ENCODE results near the gene MAD1L1.

MAD1L1 gene

DNA sequence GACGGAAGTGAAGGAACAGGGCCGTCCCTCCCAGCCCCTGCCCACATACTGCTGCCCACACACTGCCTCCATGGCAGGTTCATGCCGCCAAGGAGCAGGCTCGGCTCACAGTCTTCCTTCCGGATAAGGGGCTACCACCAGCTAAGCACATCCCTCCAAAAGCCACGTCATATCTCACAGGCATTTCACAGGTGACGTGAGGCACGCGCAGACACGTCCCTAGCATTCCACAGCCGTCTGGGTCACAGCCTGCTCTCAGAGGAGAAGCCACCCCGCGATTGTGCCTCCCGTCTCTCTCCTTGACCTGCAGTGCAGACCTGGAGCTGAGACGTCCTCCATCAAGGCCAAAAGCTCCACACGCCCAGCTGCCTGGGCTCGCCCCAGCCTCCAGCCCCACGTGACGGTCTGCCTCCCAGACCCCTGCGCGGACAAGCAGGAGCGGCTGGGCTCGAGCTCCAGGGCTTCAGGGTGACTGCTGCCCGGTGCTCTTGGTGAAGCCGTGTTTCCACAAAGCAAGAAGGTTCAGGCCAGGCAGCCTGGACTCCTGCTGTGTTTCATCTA is 114.0 kb downstream of the MAD1L1 start:
- no peak for DNase-seq (ENCODE audit: low read depth in 2 of 2)

DNA sequence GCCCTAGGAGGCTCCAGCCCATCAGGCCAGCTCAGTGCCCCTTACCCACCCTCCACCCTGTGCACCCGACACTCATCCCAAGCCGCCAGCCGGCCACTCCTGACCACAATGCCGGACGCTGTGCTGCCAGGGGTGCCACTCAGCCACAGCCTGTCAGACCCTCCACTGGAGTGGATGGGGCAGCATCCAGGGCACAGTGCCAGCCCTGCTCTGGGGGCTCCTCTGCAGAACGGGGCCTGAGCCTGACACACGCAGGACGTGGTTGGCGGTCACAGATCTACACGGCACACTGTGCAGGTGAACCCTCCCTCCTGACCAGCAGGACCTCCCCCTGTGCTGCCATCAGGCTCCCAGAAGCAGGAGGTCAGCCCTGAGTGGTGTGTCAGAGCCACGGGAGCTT is 114.7 kb downstream of the MAD1L1 start:
- no peak for DNase-seq (ENCODE audit: low read depth in 2 of 2)

GRCh38 chr7:2117646-2118045 is 115.1 kb downstream of the MAD1L1 start:
- DNase-seq (ENCODE audit: low read depth in 2 of 2), result no peak

GRCh38 chr7:2116989-2117591 is 115.7 kb downstream of the MAD1L1 start:
- no peak for DNase-seq (ENCODE audit: low read depth in 2 of 2)

- no peak for DNase-seq (ENCODE audit: low read depth in 2 of 2)
Observed at GRCh38 chr7:2116448-2116810, 116.3 kb downstream of the MAD1L1 start.

GRCh38 chr7:2115760-2116447 is 116.8 kb downstream of the MAD1L1 start:
- no peak for DNase-seq (ENCODE audit: low read depth in 2 of 2)

- no peak for DNase-seq (ENCODE audit: low read depth in 2 of 2)
Observed at GRCh38 chr7:2114926-2115759, 117.6 kb downstream of the MAD1L1 start.

GRCh38 chr7:2114052-2114451 is 118.7 kb downstream of the MAD1L1 start:
- no peak for DNase-seq (ENCODE audit: low read depth in 2 of 2)

DNA sequence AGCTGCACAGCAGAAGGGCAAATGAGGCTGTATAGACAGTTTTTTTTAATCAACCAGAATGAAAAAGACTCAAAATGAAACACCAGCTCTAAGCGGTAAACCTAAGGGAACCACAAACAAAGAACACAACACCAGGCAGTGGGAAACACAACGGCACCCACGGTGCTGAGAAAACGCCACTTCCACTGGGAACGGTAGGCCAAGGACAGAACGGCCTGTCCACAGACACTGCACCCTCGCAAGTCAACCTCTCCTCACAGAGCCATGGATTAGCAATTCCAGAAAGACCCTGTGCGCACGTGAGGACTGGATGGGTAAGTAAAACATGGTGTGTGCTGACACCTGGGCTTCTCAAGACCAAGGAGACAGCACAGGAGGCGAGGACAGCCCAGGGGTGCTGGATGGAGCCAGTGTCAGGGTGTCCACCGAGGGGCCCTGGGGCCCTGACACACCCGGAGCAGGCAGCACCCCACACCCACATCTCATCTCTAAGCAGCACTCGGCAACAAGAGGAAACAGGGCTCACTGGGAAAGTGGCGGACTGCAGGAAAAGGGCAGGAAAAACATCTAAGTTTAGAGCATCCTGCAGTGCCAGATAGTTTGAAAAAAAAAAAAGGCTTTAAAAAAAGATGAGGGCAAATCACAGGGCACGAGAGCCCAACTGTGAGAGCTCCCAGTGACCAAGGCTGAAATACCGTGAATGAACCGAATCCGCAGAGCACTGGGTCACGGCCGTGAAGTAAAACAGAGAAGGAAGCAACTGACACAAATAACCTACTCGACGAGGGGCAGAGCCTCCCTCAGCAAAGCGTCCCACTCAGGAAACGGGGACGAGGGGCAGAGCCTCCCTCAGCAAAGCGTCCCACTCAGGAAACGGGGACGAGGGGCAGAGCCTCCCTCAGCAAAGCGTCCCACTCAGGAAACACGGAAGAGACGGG is 120.2 kb downstream of the MAD1L1 start:
- DNase-seq (ENCODE audit: low read depth in 2 of 2), result no peak

- no peak for DNase-seq (ENCODE audit: low read depth in 2 of 2)
Observed at GRCh38 chr7:2111568-2111967, 121.2 kb downstream of the MAD1L1 start.

DNA sequence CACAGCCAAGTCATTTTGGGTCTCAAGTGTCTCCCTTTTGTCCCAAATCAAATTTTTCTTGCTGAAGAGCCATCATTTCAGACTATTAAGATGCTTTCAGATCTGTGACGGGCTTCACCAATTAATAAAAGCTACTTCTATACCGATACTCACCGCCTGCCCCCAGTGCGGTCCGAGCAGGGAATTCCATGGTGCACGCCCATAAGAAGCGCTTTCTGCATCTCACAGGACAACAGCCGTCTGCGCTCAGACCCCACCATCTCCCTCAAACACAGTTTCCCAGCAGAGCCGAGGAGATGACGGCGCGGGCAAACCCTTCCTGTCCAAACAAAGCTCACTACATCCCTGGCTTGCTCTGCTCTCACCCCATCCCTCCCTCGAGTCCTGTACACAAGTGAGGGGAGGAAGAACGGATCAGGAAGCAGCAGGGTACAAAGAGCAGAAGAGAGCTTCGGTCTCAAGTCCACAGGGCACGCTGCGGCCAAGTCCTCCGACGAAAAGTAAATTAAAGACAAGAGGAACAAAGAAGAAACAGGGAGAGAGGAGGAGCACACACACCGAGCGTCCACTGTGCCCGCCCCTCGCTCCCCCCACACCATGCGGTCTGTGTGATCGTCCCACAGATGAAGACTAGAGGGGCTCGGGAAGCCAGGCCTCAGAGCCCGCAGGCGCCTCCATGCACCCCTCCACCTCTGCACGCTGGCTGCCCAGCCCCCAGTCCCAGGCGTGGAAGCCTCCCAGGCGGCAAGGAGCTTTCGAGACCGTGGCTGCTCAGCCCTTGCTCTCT is 121.9 kb downstream of the MAD1L1 start:
- DNase-seq (ENCODE audit: low read depth in 2 of 2), result no peak

DNA sequence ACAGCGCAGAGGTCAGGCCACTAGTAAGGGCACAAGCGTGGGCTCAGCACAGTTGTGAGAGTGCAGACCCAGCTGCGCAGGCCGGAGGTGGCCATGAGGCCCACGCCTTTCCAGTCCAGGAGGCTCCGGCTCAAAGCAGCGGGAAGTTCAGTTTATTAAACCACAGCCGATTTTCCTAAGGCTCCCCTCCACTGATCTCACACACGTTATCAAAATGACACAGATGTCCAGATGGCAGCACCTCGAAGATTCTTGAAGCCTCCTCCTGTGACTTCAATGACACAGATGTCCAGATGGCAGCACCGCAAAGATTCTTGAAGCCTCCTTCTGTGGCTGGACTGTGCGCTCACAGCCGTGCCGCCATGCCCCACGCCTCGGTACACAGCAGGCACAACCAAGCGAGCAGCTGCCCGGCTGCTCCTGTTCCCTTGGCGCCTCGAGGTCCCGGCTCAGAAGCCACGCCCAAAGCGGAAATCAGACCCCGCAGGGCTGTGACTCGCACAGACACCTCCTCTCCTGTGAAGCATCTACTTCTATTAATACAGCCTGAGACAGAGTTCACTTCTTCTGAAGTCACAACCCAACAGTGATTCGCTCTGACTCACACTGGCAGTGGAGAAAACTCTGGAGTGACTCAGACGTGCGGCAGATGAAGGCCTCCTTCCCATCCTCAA is 122.7 kb downstream of the MAD1L1 start:
- peak; percentile 67 to 74 for DNase-seq (ENCODE audit: low read depth in 2 of 2)

- DNase-seq (ENCODE audit: low read depth in 2 of 2), result no peak
Observed at GRCh38 chr7:2109251-2109872, 123.4 kb downstream of the MAD1L1 start.

DNA sequence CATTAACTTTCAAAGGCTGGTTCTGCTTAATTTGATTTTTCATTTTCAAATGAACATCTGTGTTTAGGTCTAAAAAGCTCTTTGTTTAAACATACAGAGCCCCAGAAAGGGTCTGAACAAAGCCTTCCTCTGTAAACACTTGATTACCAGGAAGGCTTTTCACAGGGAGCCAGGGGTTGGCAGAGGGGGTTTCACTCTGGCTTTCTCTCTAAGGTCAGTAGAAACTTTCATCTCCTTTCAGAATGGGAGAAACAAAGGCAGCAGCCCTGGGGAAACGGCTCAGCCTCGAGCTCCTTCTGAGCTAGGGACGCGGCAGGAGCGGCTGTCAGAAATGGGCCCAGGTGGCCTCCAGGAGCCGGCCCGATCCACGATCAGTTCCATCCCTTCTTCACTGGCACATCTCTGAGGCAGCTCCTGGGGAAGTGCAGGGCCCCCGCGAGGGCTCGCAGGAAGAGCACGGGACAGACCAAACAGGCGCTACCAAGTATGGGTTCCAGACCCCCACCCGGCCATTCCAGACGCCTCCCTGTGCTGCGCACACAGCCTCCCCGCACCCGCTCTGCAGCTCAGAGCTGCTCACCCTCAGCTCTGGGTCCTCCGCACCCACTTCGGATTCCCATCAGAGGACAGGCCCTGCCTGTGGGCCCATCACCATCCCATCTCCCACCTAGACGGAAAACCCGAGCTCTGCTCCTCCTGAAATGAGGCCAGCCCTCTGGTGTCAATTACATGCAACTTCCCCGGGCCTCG is 124.1 kb downstream of the MAD1L1 start:
- no peak for DNase-seq (ENCODE audit: low read depth in 2 of 2)

DNA sequence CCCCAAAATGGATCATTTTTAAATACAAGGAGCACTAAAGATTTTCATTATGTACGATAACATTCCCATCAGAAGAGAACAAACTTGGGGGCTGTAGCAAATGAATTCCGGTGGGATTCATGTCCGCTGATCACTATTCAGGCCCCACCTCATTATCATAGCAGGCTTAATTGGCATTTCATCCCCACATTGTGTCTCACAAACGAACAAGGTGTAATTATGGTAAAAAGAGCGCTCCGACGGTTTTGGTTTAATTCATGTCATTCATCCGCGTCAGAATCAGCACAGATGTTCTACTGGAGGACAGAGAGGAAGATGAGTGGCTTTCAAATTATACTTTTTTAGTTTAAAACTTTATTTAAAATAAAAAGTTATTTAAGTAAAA is 124.7 kb downstream of the MAD1L1 start:
- DNase-seq (ENCODE audit: low read depth in 2 of 2), result no peak

- no peak for DNase-seq (ENCODE audit: low read depth in 2 of 2)
Observed at GRCh38 chr7:2107386-2108070, 125.2 kb downstream of the MAD1L1 start.

GRCh38 chr7:2106924-2107323 is 125.8 kb downstream of the MAD1L1 start:
- DNase-seq (ENCODE audit: low read depth in 2 of 2), result no peak

- no peak for DNase-seq (ENCODE audit: low read depth in 2 of 2)
Observed at GRCh38 chr7:2106440-2106839, 126.3 kb downstream of the MAD1L1 start.

Measured in stimulated activated CD8-positive, alpha-beta memory T cell treated with anti-CD3 and anti-CD28 coated beads, Interleukin-15, amount 100 ng/mL, for 48 hours (primary cell).